HL-60 (cell line): ENCODE data around the gene METTL16.

ENCODE experiments used
- DNase-seq, 2 experiments: peaks; one replicate each; pipeline ENCODE4 v3.0.0-alpha.2; 2010 to 2020; ENCODE audit warnings: low read depth in 1 of 2, low spot score in 1 of 2
- H3K27ac ChIP-seq: fragments of 250-450 bp; sonication (Bioruptor Pico); replicated peaks from 2 replicates; pipeline ENCODE4 v1.5.1; 2020; ENCODE audit warnings: mild to moderate bottlenecking, moderate library complexity
- H3K27me3 ChIP-seq: fragments of 250-450 bp; sonication (Bioruptor Pico); 2 replicates; pipeline ENCODE4 v1.5.1; 2021; ENCODE audit warnings: mild to moderate bottlenecking, moderate library complexity; ENCODE audit not compliant: insufficient read depth, poor library complexity, severe bottlenecking
- H3K4me3 ChIP-seq: replicated peaks from 2 replicates; pipeline ENCODE4 v1.5.1; 2011; ENCODE audit warnings: mild to moderate bottlenecking, control low read depth, low read length; ENCODE audit not compliant: insufficient read depth
- CTCF ChIP-seq: IDR thresholded peaks from one replicate; pipeline ENCODE4 v1.5.1; 2011; ENCODE audit warnings: low read length, control low read depth, inconsistent platforms; ENCODE audit not compliant: insufficient read depth
- GABPA ChIP-seq: IDR thresholded peaks from 2 replicates; pipeline ENCODE4 v1.6.1; 2012; ENCODE audit warnings: low read depth
- POLR2AphosphoS5 ChIP-seq: IDR thresholded peaks from 2 replicates; pipeline ENCODE4 v1.6.1; 2012; ENCODE audit warnings: low read depth
- REST ChIP-seq: IDR thresholded peaks from 2 replicates; pipeline ENCODE4 v1.6.1; 2012; ENCODE audit warnings: low read depth; ENCODE audit not compliant: insufficient replicate concordance
- SPI1 ChIP-seq: IDR thresholded peaks from 2 replicates; pipeline ENCODE4 v1.6.1; 2012; ENCODE audit warnings: low read depth, mild to moderate bottlenecking, borderline replicate concordance

METTL16 gene

GRCh38 chr17:2410951-2411350 is 100.7 kb downstream of the METTL16 start:
- no peak overlapping the region for H3K4me3 ChIP-seq
- no peak for DNase-seq
- no peak overlapping the region for H3K27ac ChIP-seq
- H3K27me3 ChIP-seq, result no peaks in the 10 kb centered on the region
- no peak for TF ChIP-seq GABPA
- TF ChIP-seq CTCF, result no peak
- no peak for TF ChIP-seq POLR2AphosphoS5
- no peak for TF ChIP-seq REST
- TF ChIP-seq SPI1, result no peak

- DNase-seq, result no peak
- TF ChIP-seq GABPA (no peak), CTCF (no peak), POLR2AphosphoS5 (no peak), SPI1 (no peak), REST (no peak)
- Histone ChIP-seq H3K27me3 (no peaks in the 10 kb centered on the region), H3K27ac (no peak overlapping the region), H3K4me3 (no peak overlapping the region)
These were observed 104.5 kb downstream of the METTL16 start for GRCh38 chr17:2406903-2407790.

- no peak overlapping the region for H3K27ac ChIP-seq
- TF ChIP-seq GABPA (no peak), SPI1 (no peak), POLR2AphosphoS5 (no peak), REST (no peak), CTCF (no peak)
- H3K27me3 ChIP-seq, result no peaks in the 10 kb centered on the region
- DNase-seq, result no peak
- H3K4me3 ChIP-seq, result no peak overlapping the region
These were observed 105.3 kb downstream of the METTL16 start for GRCh38 chr17:2406271-2406902.
